ENCODE measurements around the gene SHE.

SHE gene

GRCh38 chr1:154476791-154477190, 25.4 kb downstream of the SHE start:
- DNase-seq: no peak

GRCh38 chr1:154474802-154475201, 27.4 kb downstream of the SHE start:
- peak in 1 of 2 donors; percentile 49 for DNase-seq

GRCh38 chr1:154471304-154471703, 30.9 kb downstream of the SHE start:
- DNase-seq: no peak

GRCh38 chr1:154469844-154470560, 32.2 kb downstream of the SHE start:
- no peak for DNase-seq

- no peak for DNase-seq
Measured at GRCh38 chr1:154468535-154469250, 33.5 kb downstream of the SHE start.

GRCh38 chr1:154467434-154468102, 34.6 kb downstream of the SHE start:
- no peak for DNase-seq

- peak in 1 of 2 donors; percentile 11 for DNase-seq
Measured at GRCh38 chr1:154466921-154467417, 35.2 kb downstream of the SHE start.

GRCh38 chr1:154466206-154466605, 36.0 kb downstream of the SHE start:
- DNase-seq: peak in 1 of 2 donors; percentile 32

GRCh38 chr1:154465621-154466195, 36.5 kb downstream of the SHE start:
- peak in 1 of 2 donors; percentile 32 for DNase-seq

GRCh38 chr1:154463512-154463990, 38.7 kb downstream of the SHE start:
- peak in 1 of 2 donors; percentile 92 for DNase-seq

- no peak for DNase-seq
Measured at GRCh38 chr1:154460695-154461260, 41.4 kb downstream of the SHE start.

GRCh38 chr1:154459080-154459479, 43.1 kb downstream of the SHE start:
- DNase-seq: no peak

GRCh38 chr1:154456631-154457030, 45.6 kb downstream of the SHE start:
- no peak for DNase-seq

GRCh38 chr1:154454386-154455120, 47.7 kb downstream of the SHE start:
- no peak for DNase-seq

GRCh38 chr1:154453574-154454352, 48.4 kb downstream of the SHE start:
- DNase-seq: no peak

- no peak for DNase-seq
Measured at GRCh38 chr1:154453161-154453560, 49.1 kb downstream of the SHE start.

GRCh38 chr1:154448331-154448811, 53.8 kb downstream of the SHE start:
- DNase-seq: no peak

GRCh38 chr1:154446789-154447188, 55.4 kb downstream of the SHE start:
- DNase-seq: no peak

- no peak for DNase-seq
Measured at GRCh38 chr1:154446292-154446691, 55.9 kb downstream of the SHE start.

GRCh38 chr1:154445040-154445472, 57.2 kb downstream of the SHE start:
- no peak for DNase-seq
